Measurements from ENCODE around the gene DTNBP1.

- no peak for TF ChIP-seq ZMAT3 (CRISPR knock-in tag; conservative IDR thresholded peaks at IDR 0.05)
- TF ChIP-seq, protein P1, sequence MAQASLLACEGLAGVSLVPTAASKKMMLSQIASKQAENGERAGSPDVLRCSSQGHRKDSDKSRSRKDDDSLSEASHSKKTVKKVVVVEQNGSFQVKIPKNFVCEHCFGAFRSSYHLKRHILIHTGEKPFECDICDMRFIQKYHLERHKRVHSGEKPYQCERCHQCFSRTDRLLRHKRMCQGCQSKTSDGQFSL (CRISPR knock-in tag; IDR thresholded peaks at IDR 0.05) = no peak
- no peak for TF ChIP-seq ZNF644 (CRISPR knock-in tag; IDR thresholded peaks at IDR 0.05; ENCODE audit: low read depth)
- TF ChIP-seq ZNF232 (CRISPR knock-in tag; IDR thresholded peaks at IDR 0.05; ENCODE audit: borderline replicate concordance) = no peak
- no peak for TF ChIP-seq HDAC2 (CRISPR knock-in tag; IDR thresholded peaks at IDR 0.05)
- no peak for TF ChIP-seq SMC3 (IDR thresholded peaks at IDR 0.05; ENCODE audit: low read length)
- no peak for TF ChIP-seq ZNF3 (CRISPR knock-in tag; IDR thresholded peaks at IDR 0.05)
- TF ChIP-seq GPN1 (CRISPR knock-in tag; IDR thresholded peaks at IDR 0.05; ENCODE audit: borderline replicate concordance) = no peak
- no peak for TF ChIP-seq TEAD2 (CRISPR knock-in tag; IDR thresholded peaks at IDR 0.05)
- no peak for TF ChIP-seq PTBP1 (IDR thresholded peaks at IDR 0.05; ENCODE audit: low read depth, low read length, poor library complexity, severe bottlenecking)
- TF ChIP-seq MAX (IDR thresholded peaks at IDR 0.05) = no peak
- TF ChIP-seq SP4 (CRISPR knock-in tag; IDR thresholded peaks at IDR 0.05) = no peak
- no peak for TF ChIP-seq SP1 (IDR thresholded peaks at IDR 0.05)
- TF ChIP-seq SP1 (CRISPR knock-in tag; IDR thresholded peaks at IDR 0.05) = no peak
- TF ChIP-seq TCF12 (IDR thresholded peaks at IDR 0.05) = no peak
- TF ChIP-seq TCF12 (CRISPR knock-in tag; IDR thresholded peaks at IDR 0.05) = no peak
These were observed 76.3 kb downstream of the DTNBP1 start for GRCh38 chr6:15586503-15586902.

Data from HepG2 (cell line).